BJ (cell line): Measurements from ENCODE around the gene CCNE1. TPM values are rescaled to one million over a fixed set of nuclear protein-coding genes. Genes with fewer than 3 reads are reported as not detected.

ENCODE experiments used
- CTCF ChIA-PET: fragments of 350-600 bp; formaldehyde crosslinking; extraction: SDS; loops from one replicate; lab custom pipeline; 2021; ENCODE audit warnings: antibody characterized with exemption, inconsistent platforms; lab: Yijun Ruan, JAX
- POLR2A ChIA-PET: fragments of 300-600 bp; sonication (Branson Sonifier 250); formaldehyde crosslinking; extraction: SDS; loops from one replicate; lab custom pipeline; 2021; ENCODE audit warnings: antibody characterized with exemption; lab: Charles Lee
- DNase-seq: peaks from one replicate; pipeline ENCODE4 v3.0.0-alpha.2; 2011; ENCODE audit warnings: low read depth
- H3K27me3 ChIP-seq: 2 replicates; pipeline ENCODE4 v1.6.0; 2011; ENCODE audit warnings: low read length; ENCODE audit not compliant: control insufficient read depth, insufficient read depth
- H3K36me3 ChIP-seq: 2 replicates; pipeline ENCODE4 v1.5.1; 2011; ENCODE audit warnings: low read length; ENCODE audit not compliant: control insufficient read depth, insufficient read depth
- H3K4me3 ChIP-seq: 2 replicates; pipeline ENCODE4 v1.5.1; 2011; ENCODE audit warnings: low read depth, mild to moderate bottlenecking, control low read depth, low read length
- CTCF ChIP-seq: IDR thresholded peaks from 2 replicates; pipeline ENCODE4 v1.5.1; 2011; ENCODE audit warnings: low read depth, mild to moderate bottlenecking, control low read depth, inconsistent platforms, low read length, moderate library complexity; ENCODE audit not compliant: insufficient read depth
- polyA plus RNA-seq: library from polyadenylated mRNA; depleted of rRNA; stranded (reverse); fragments of >200 nt; gene quantifications from 2 replicates; pipeline ENCODE4 v1.2.3, GENCODE V29; 2011

The CCNE1 gene
- polyA plus RNA-seq, 1 experiment: 5.0 TPM

GRCh38 chr19:29831041-29831548 is 19.3 kb downstream of the CCNE1 start:
- Histone ChIP-seq H3K27me3 (no peaks in the 10 kb centered on the region), H3K4me3 (no peak overlapping the region), H3K36me3 (no peaks in the 10 kb centered on the region)
- ChIA-PET CTCF (interaction anchor here (0.6 kb wide), 1 partner anchor 274 kb away, joined by 5 read pairs; no protein-coding TSS in a partner anchor), POLR2A (no interaction called here)
- no peak for TF ChIP-seq CTCF
- no peak for DNase-seq

GRCh38 chr19:29831686-29832085 is 19.9 kb downstream of the CCNE1 start:
- H3K4me3 ChIP-seq: no peak overlapping the region
- ChIA-PET CTCF (interaction anchor here (0.6 kb wide), 1 partner anchor 274 kb away, joined by 5 read pairs; no protein-coding TSS in a partner anchor), POLR2A (no interaction called here)
- no peaks in the 10 kb centered on the region for H3K27me3 ChIP-seq
- H3K36me3 ChIP-seq: no peaks in the 10 kb centered on the region
- no peak for TF ChIP-seq CTCF
- DNase-seq: no peak

GRCh38 chr19:29832801-29833200 is 21.0 kb downstream of the CCNE1 start:
- Histone ChIP-seq H3K4me3 (no peak overlapping the region), H3K36me3 (no peaks in the 10 kb centered on the region), H3K27me3 (no peaks in the 10 kb centered on the region)
- ChIA-PET CTCF (interaction anchor here (0.6 kb wide), 1 partner anchor 239 kb away, joined by 3 read pairs; no protein-coding TSS in a partner anchor), POLR2A (no interaction called here)
- TF ChIP-seq CTCF: no peak
- no peak for DNase-seq

- CTCF ChIA-PET: no interaction called here
- POLR2A ChIA-PET: no interaction called here
Measured at GRCh38 chr19:29833614-29834261, 21.9 kb downstream of the CCNE1 start.

More at GRCh38 chr19:29833614-29834261, 21.9 kb downstream of the CCNE1 start:
- no peak for TF ChIP-seq CTCF
- Histone ChIP-seq H3K4me3 (no peak overlapping the region), H3K27me3 (no peaks in the 10 kb centered on the region), H3K36me3 (no peaks in the 10 kb centered on the region)
- no peak for DNase-seq
